Nephron (organoid): ENCODE results near the gene ARID1A.

Source experiments
- H3K27ac Mint-ChIP-seq, 3 experiments: 2 replicates each; pipeline ENCODE4 v1.8.0; 2020; ENCODE audit warnings: mixed read lengths in 3 of 3, mild to moderate bottlenecking in 2 of 3, moderate library complexity in 1 of 3
- H3K27me3 Mint-ChIP-seq: 2 replicates; pipeline ENCODE4 v1.8.0; 2021; ENCODE audit warnings: low read depth, mild to moderate bottlenecking, moderate library complexity, mixed read lengths
- H3K36me3 Mint-ChIP-seq: 2 replicates; pipeline ENCODE4 v1.8.0; 2020; ENCODE audit warnings: low read depth, mixed read lengths
- H3K4me1 Mint-ChIP-seq: 2 replicates; pipeline ENCODE4 v1.8.0; 2020; ENCODE audit warnings: mixed read lengths
- H3K4me3 Mint-ChIP-seq, 3 experiments: 2 replicates each; pipeline ENCODE4 v1.8.0; 2020; ENCODE audit warnings: mild to moderate bottlenecking in 3 of 3, mixed read lengths in 3 of 3, moderate library complexity in 2 of 3
- H3K9me3 Mint-ChIP-seq: 2 replicates; pipeline ENCODE4 v1.8.0; 2020; ENCODE audit warnings: mixed read lengths
- TF ChIP-seq, protein P1 (sequence below), 3 experiments: fragments of 200-600 bp; sonication (generic); IDR thresholded peaks; one replicate each; pipeline ENCODE4 v1.5.0; 2021; ENCODE audit warnings: antibody characterized with exemption in 3 of 3; ENCODE audit not compliant: unreplicated experiment in 3 of 3

ARID1A gene

DNA sequence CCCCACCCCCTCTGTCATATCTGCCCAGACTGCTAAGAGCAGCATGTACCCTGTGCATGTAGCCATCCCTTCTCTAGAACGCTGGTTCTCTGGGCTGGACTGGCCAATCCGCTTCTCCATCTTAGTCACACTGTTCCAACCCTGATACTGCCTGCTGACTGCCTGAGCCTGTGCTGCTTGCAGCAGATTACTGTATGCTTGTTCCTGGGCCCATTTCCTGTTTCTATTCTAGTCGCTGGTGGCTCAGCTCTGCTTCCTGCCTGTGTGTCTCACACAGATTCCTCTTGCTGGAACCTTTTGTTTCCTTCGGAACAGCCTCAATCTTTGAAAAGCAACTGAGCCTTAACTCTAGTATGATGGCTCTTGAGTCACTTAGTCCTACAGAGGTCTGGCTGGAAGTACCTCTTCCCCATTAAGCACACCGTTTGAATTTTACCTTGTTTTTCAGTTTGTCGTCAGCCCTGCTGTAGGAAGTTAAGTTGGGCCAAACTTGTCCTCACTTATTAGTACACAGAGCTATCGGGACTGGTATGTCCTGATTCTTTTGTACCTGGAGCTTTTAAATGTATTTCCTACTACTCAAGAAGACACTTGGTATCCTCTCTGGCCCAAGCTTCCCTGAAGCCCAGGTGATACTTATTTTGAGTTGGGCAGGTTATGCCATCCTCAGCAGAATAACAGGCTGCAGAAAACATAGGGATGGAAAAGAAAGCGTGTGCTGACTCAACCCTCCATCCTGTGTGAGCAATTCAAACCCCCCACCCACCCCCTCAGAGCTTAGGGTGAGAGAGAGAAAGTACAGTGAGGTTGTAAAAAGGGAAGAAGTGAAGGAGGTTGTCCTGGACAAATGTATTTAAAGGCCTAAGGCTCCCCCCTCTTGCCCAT is 48.5 kb downstream of the ARID1A start:
- Mint-ChIP-seq H3K4me1 (peaks cover 16% of the 10 kb centered on the region), H3K27me3 (no peaks in the 10 kb centered on the region), H3K9me3 (no peaks in the 10 kb centered on the region)

GRCh38 chr1:26745191-26745590 is 49.4 kb downstream of the ARID1A start:
- peaks cover 85% of the 10 kb centered on the region for H3K36me3 Mint-ChIP-seq

More for the DNA sequence above, 48.5 kb downstream of the ARID1A start:
- Mint-ChIP-seq H3K27ac (peak overlapping the region; percentile 11 to 52 (median 45)), H3K4me3 (no peak overlapping the region), H3K36me3 (peaks cover 85% of the 10 kb centered on the region)
- TF ChIP-seq, protein P1, sequence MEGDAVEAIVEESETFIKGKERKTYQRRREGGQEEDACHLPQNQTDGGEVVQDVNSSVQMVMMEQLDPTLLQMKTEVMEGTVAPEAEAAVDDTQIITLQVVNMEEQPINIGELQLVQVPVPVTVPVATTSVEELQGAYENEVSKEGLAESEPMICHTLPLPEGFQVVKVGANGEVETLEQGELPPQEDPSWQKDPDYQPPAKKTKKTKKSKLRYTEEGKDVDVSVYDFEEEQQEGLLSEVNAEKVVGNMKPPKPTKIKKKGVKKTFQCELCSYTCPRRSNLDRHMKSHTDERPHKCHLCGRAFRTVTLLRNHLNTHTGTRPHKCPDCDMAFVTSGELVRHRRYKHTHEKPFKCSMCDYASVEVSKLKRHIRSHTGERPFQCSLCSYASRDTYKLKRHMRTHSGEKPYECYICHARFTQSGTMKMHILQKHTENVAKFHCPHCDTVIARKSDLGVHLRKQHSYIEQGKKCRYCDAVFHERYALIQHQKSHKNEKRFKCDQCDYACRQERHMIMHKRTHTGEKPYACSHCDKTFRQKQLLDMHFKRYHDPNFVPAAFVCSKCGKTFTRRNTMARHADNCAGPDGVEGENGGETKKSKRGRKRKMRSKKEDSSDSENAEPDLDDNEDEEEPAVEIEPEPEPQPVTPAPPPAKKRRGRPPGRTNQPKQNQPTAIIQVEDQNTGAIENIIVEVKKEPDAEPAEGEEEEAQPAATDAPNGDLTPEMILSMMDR (IDR thresholded peaks at IDR 0.05; ENCODE audit: unreplicated experiment in 3 of 3) = no peak

DNA sequence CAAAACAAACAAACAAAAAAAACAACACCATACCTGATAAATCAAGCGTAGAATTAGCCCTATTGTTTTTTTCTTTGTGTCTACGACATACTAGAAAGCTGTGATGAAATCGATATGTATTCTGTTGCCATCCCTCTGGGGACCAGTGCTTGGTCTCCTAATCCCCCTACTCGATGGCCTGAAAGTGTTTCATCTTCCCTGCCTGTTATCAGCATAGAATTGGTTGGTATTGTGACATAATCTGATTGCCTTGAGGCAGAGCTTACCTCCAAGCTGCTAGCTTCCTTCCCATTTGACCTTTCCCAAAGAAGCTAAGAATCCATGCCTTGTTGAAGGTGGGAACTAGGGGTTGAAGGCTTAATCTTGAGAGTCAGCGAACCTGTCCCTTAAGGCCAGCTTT is 51.2 kb downstream of the ARID1A start:
- Mint-ChIP-seq H3K9me3 (no peaks in the 10 kb centered on the region), H3K4me1 (peaks cover 16% of the 10 kb centered on the region), H3K36me3 (peaks cover 82% of the 10 kb centered on the region), H3K4me3 (no peak overlapping the region), H3K27ac (no peak overlapping the region), H3K27me3 (no peaks in the 10 kb centered on the region)
- TF ChIP-seq, protein P1 (IDR thresholded peaks at IDR 0.05; ENCODE audit: unreplicated experiment in 3 of 3) = no peak

More at GRCh38 chr1:26745191-26745590, 49.4 kb downstream of the ARID1A start:
- H3K4me1 Mint-ChIP-seq = peaks cover 16% of the 10 kb centered on the region
- H3K4me3 Mint-ChIP-seq = no peak overlapping the region
- no peaks in the 10 kb centered on the region for H3K27me3 Mint-ChIP-seq
- no peaks in the 10 kb centered on the region for H3K9me3 Mint-ChIP-seq
- TF ChIP-seq, protein P1 (IDR thresholded peaks at IDR 0.05; ENCODE audit: unreplicated experiment in 3 of 3) = no peak
- H3K27ac Mint-ChIP-seq = peak overlapping the region in 1 of 3 experiments; percentile 45

DNA sequence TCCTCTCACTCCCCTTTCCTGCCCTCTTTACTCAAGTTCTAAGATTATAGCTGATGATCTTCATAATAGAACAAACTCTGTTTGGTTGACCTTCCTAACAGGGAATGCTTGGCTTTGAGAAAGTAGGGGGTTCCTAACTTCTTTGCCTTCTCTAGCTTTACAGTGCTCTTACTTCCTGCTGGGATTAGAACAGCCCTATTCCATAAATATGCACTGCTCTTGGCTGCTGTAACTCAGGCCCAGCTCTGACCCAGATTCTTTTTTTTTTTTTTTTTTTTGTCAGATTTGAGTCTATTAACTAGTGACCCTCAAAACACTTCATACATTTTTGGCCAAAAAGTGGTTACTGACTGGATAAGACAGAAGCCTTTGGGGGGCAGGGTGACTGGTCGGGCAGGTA is 52.5 kb downstream of the ARID1A start:
- peak overlapping the region; percentile 29 to 56 (median 51) for H3K27ac Mint-ChIP-seq
- no peaks in the 10 kb centered on the region for H3K27me3 Mint-ChIP-seq
- no peaks in the 10 kb centered on the region for H3K9me3 Mint-ChIP-seq
- no peak overlapping the region for H3K4me3 Mint-ChIP-seq
- TF ChIP-seq, protein P1 (IDR thresholded peaks at IDR 0.05; ENCODE audit: unreplicated experiment in 3 of 3) = no peak
- H3K4me1 Mint-ChIP-seq = peaks cover 23% of the 10 kb centered on the region
- H3K36me3 Mint-ChIP-seq = peaks cover 85% of the 10 kb centered on the region

DNA sequence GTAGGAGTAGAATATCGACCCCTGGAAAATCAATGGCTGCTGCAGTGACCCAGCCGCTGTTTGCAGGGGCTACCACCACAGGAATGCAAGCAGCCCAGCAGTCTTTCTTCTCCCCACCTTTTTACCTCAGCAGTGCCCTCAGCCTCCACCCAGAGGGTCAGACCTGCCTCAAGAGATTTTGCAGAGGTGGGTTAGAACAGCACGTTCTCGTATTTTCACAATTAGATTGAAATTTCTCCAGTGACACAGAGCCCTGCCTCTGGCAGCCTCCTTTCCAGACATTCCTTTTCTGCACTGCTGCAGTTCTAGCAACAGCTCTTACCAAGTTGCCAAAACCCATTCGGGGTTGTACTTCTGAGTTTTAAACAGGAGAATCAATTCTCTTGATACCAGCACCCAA is 53.6 kb downstream of the ARID1A start:
- H3K4me1 Mint-ChIP-seq = peaks cover 20% of the 10 kb centered on the region
- no peak overlapping the region for H3K4me3 Mint-ChIP-seq
- no peaks in the 10 kb centered on the region for H3K9me3 Mint-ChIP-seq
- TF ChIP-seq, protein P1 (IDR thresholded peaks at IDR 0.05; ENCODE audit: unreplicated experiment in 3 of 3) = no peak
- H3K27me3 Mint-ChIP-seq = no peaks in the 10 kb centered on the region
- H3K36me3 Mint-ChIP-seq = peaks cover 86% of the 10 kb centered on the region
- H3K27ac Mint-ChIP-seq = peak overlapping the region in 1 of 3 experiments; percentile 42
